Ovary (tissue), 9 donors: Measurements from ENCODE around the gene RAET1G. TPM values are rescaled to one million over a fixed set of nuclear protein-coding genes. Genes with fewer than 3 reads are reported as not detected.
"Not testable (repeated sequence)": the region's sequence is repeated elsewhere in the genome, so short reads cannot be mapped to it uniquely, and the experiment has no call there.

Experiments
- DNase-seq, 5 donors: peaks; one replicate each; pipeline ENCODE4 v3.0.0-alpha.2; 2019 to 2020
- H3K27ac ChIP-seq, 2 donors: fragments of 200-600 bp; one replicate each; pipeline versions ENCODE4 v1.5.1 to v1.8.0; 2019 to 2022
- H3K27me3 ChIP-seq: fragments of 200-600 bp; one replicate; pipeline ENCODE4 v1.8.0; 2022
- H3K36me3 ChIP-seq: fragments of 200-600 bp; sonication (generic); one replicate; pipeline ENCODE4 v1.5.1; 2019
- H3K4me1 ChIP-seq: one replicate; pipeline ENCODE4 v1.8.1; 2013; ENCODE audit warnings: mild to moderate bottlenecking, moderate library complexity; ENCODE audit not compliant: insufficient read depth
- H3K4me3 ChIP-seq: fragments of 200-600 bp; sonication (generic); one replicate; pipeline ENCODE4 v1.5.1; 2017
- H3K9me3 ChIP-seq, 2 donors: fragments of 200-600 bp in 1 of 2; sonication (generic) in 1 of 2; one replicate each; pipeline versions ENCODE4 v1.5.1 to v1.8.1; 2013 to 2019; ENCODE audit warnings: mild to moderate bottlenecking in 1 of 2, moderate library complexity in 1 of 2
- CTCF ChIP-seq, 3 donors: fragments of 450-650 bp in 2 of 3; fragments of 200-600 bp in 1 of 3; IDR thresholded peaks; one replicate each; pipeline versions ENCODE4 v1.5.1 to v1.8.0; 2016 to 2022; ENCODE audit warnings: antibody characterized with exemption in 3 of 3, mild to moderate bottlenecking in 1 of 3
- EP300 ChIP-seq: sonication (generic); formaldehyde crosslinking; IDR thresholded peaks from one replicate; pipeline ENCODE4 v1.6.1; 2017; ENCODE audit warnings: antibody characterized with exemption
- POLR2A ChIP-seq: fragments of 450-650 bp; IDR thresholded peaks from one replicate; pipeline ENCODE4 v1.6.1; 2017; ENCODE audit warnings: antibody characterized with exemption, mild to moderate bottlenecking, moderate library complexity
- WGBS, 3 donors: extraction: QIAGEN DNeasy Blood & Tissue Kit in 1 of 3; methylation state at CpG; one replicate each; pipeline versions ENCODE4 v1.1.5 to v1.1.7; 2013 to 2017; 5-methylcytosine and 5-hydroxymethylcytosine counted together
- intact Hi-C, 4 donors: fragments of 100-400 bp; cut with DNase I; formaldehyde crosslinking; loops; one replicate each; pipeline versions ENCODE4 v1.11.0 to v1.15.1; 2022 to 2023
- polyA plus RNA-seq, 2 donors: library from polyadenylated mRNA; stranded (reverse); fragments of 200-250 nt in 1 of 2; fragments of 350-450 nt in 1 of 2; fragmentation: Illumina TruSeq in 1 of 2; extraction: RNeasy Lipid Tissue Mini Kit (QIAGEN cat#74804) in 1 of 2; gene quantifications; one replicate each; pipeline ENCODE4 v1.2.3, GENCODE V29; 2013 to 2014
- total RNA-seq, 7 donors: library from RNA; depleted of rRNA in 2 of 7; stranded (reverse); fragments of >200 nt in 2 of 7; fragmentation: NEBNext Ultra II Directional in 3 of 7; extraction: Animal tissue kit (Norgen Biotek cat#: 25700) in 3 of 7; gene quantifications; one replicate each; pipeline versions ENCODE4 v1.1.0 to v1.2.4, GENCODE V29; 2016 to 2023
- donor health status: DM: no; HTN: no; CAD: no; lungs with moderate emphysema.
- donor health status: DM: no; HTN: no; CAD: no.
- donor health status: Bipolar disorder and iron deficiency.
- donor health status: DM: yes; HTN: yes; CAD: no.
- donor health status: DM: no; HTN: no; CAD: no.
- donor health status: DM: yes; HTN: yes; CAD: no.

RAET1G gene
- total and polyA plus RNA-seq, 9 donors: 0.42 to 1.5 (median 0.77) TPM; not detected in 1

GRCh38 chr6:149962461-149963211 lies 39.7 kb upstream of the RAET1G start:
- H3K36me3 ChIP-seq: no peaks in the 10 kb centered on the region
- H3K27ac ChIP-seq: no peak overlapping the region
- H3K4me1 ChIP-seq: peaks cover 11% of the 10 kb centered on the region
- no peaks in the 10 kb centered on the region for H3K27me3 ChIP-seq
- DNase-seq: no peak
- no peaks in the 10 kb centered on the region for H3K9me3 ChIP-seq
- TF ChIP-seq EP300: no peak
- TF ChIP-seq CTCF (IDR thresholded peaks at IDR 0.05): no peak
- no peak for TF ChIP-seq POLR2A
- H3K4me3 ChIP-seq: no peak overlapping the region
- 83 to 88% (median 85%) methylated on average over 6 to 7 of the region's 7 CpGs for WGBS, 3 donors
- intact Hi-C loops: no loop called here

- no peak for DNase-seq
- no peak for TF ChIP-seq EP300
- TF ChIP-seq POLR2A: no peak
- peaks cover 11% of the 10 kb centered on the region for H3K4me1 ChIP-seq
- H3K27ac ChIP-seq: no peak overlapping the region
- 57 to 64% (median 58%) methylated on average over 6 of the region's 6 CpGs for WGBS, 3 donors
- H3K36me3 ChIP-seq: no peaks in the 10 kb centered on the region
- no peaks in the 10 kb centered on the region for H3K9me3 ChIP-seq
- no peak overlapping the region for H3K4me3 ChIP-seq
- intact Hi-C loops: no loop called here
- H3K27me3 ChIP-seq: no peaks in the 10 kb centered on the region
Observed at GRCh38 chr6:149961728-149962425, 39.0 kb upstream of the RAET1G start.

- no peaks in the 10 kb centered on the region for H3K36me3 ChIP-seq
- no peaks in the 10 kb centered on the region for H3K9me3 ChIP-seq
- DNase-seq: no peak
- no peak overlapping the region for H3K4me3 ChIP-seq
- TF ChIP-seq POLR2A: no peak
- TF ChIP-seq EP300: no peak
- no peak for TF ChIP-seq CTCF (IDR thresholded peaks at IDR 0.05)
- 67 to 77% (median 75%) methylated on average over 6 of the region's 6 CpGs for WGBS, 3 donors
- intact Hi-C loops: no loop called here
- H3K4me1 ChIP-seq: peaks cover 11% of the 10 kb centered on the region
- H3K27me3 ChIP-seq: no peaks in the 10 kb centered on the region
- no peak overlapping the region for H3K27ac ChIP-seq
Observed at GRCh38 chr6:149960488-149960887, 37.6 kb upstream of the RAET1G start.

- H3K27me3 ChIP-seq, H3K9me3 ChIP-seq, H3K4me3 ChIP-seq, intact Hi-C loops, H3K36me3 ChIP-seq, H3K4me1 ChIP-seq, H3K27ac ChIP-seq, DNase-seq: not testable (repeated sequence)
- WGBS, 3 donors: 64 to 76% (median 71%) methylated on average over 2 to 4 of the region's 4 CpGs
Observed at GRCh38 chr6:149959806-149960205, 36.9 kb upstream of the RAET1G start.

GRCh38 chr6:149958124-149958523 lies 35.2 kb upstream of the RAET1G start:
- H3K4me1 ChIP-seq, H3K27me3 ChIP-seq, DNase-seq, intact Hi-C loops, H3K27ac ChIP-seq, H3K4me3 ChIP-seq, H3K36me3 ChIP-seq, H3K9me3 ChIP-seq: not testable (repeated sequence)
- 52 to 58% (median 57%) methylated on average over 3 of the region's 3 CpGs for WGBS, 3 donors

GRCh38 chr6:149955654-149956317 lies 32.9 kb upstream of the RAET1G start:
- H3K9me3 ChIP-seq, DNase-seq, H3K4me3 ChIP-seq, H3K27me3 ChIP-seq, H3K4me1 ChIP-seq, H3K36me3 ChIP-seq, H3K27ac ChIP-seq, intact Hi-C loops: not testable (repeated sequence)
- 37 to 38% (median 37%) methylated on average over 7 of the region's 7 CpGs for WGBS, 3 donors

GRCh38 chr6:149954984-149955653 lies 32.2 kb upstream of the RAET1G start:
- H3K4me1 ChIP-seq, H3K4me3 ChIP-seq, intact Hi-C loops, H3K27me3 ChIP-seq, H3K36me3 ChIP-seq, DNase-seq, H3K9me3 ChIP-seq, H3K27ac ChIP-seq: not testable (repeated sequence)
- 12 to 14% (median 12%) methylated on average over 13 of the region's 21 CpGs for WGBS, 3 donors

GRCh38 chr6:149954328-149954983 lies 31.5 kb upstream of the RAET1G start:
- H3K4me1 ChIP-seq, H3K27me3 ChIP-seq, H3K27ac ChIP-seq, H3K9me3 ChIP-seq, DNase-seq, intact Hi-C loops, H3K36me3 ChIP-seq, H3K4me3 ChIP-seq: not testable (repeated sequence)
- 5 to 11% (median 8%) methylated on average over 8 to 46 of the region's 53 CpGs for WGBS, 3 donors
